Vagina (tissue), 2 donors: ENCODE data around the gene LRRC31.

Source experiments
- CTCF ChIP-seq, 3 experiments: fragments of 450-650 bp in 2 of 3; fragments of 200-600 bp in 1 of 3; sonication (generic) in 1 of 3; IDR thresholded peaks; one replicate each; pipeline ENCODE4 v1.5.1; 2017 to 2019; ENCODE audit warnings: antibody characterized with exemption in 3 of 3, mild to moderate bottlenecking in 2 of 3, moderate library complexity in 2 of 3
- POLR2AphosphoS5 ChIP-seq, 2 donors: sonication (generic); formaldehyde crosslinking; IDR thresholded peaks; one replicate each; pipeline ENCODE4 v1.9.0; 2017; ENCODE audit warnings: antibody characterized with exemption in 2 of 2, mild to moderate bottlenecking in 2 of 2, low read depth in 1 of 2; ENCODE audit not compliant: insufficient read depth in 1 of 2

GRCh38 chr3:169913323-169913722 is 43.6 kb upstream of the LRRC31 start:
- TF ChIP-seq CTCF (IDR thresholded peaks at IDR 0.05) (no peak), POLR2AphosphoS5 (IDR thresholded peaks at IDR 0.05; ENCODE audit: insufficient read depth in 1 of 2, low read depth in 1 of 2) (no peak)
